HG03460 (cell line): Measurements from ENCODE around the gene PLXNA4.

ENCODE experiments used
- ATAC-seq: cut with Tn5 transposase; IDR thresholded peaks from one replicate; pipeline ENCODE4 v1.9.1; 2021; ENCODE audit not compliant: unreplicated experiment

Gene PLXNA4

GRCh38 chr7:132446260-132446659 lies 130.0 kb downstream of the PLXNA4 start:
- ATAC-seq = no peak

- no peak for ATAC-seq
Observed at GRCh38 chr7:132443761-132444520, 132.3 kb downstream of the PLXNA4 start.

GRCh38 chr7:132441935-132442334 lies 134.3 kb downstream of the PLXNA4 start:
- no peak for ATAC-seq

GRCh38 chr7:132440151-132440550 lies 136.1 kb downstream of the PLXNA4 start:
- ATAC-seq = no peak

GRCh38 chr7:132438926-132439325 lies 137.3 kb downstream of the PLXNA4 start:
- ATAC-seq = no peak

GRCh38 chr7:132437730-132438129 lies 138.5 kb downstream of the PLXNA4 start:
- ATAC-seq = no peak

- ATAC-seq = no peak
Observed at GRCh38 chr7:132436121-132436520, 140.1 kb downstream of the PLXNA4 start.

GRCh38 chr7:132435016-132435990 lies 141.0 kb downstream of the PLXNA4 start:
- ATAC-seq = no peak

GRCh38 chr7:132434041-132434440 lies 142.2 kb downstream of the PLXNA4 start:
- no peak for ATAC-seq

GRCh38 chr7:132433301-132433700 lies 143.0 kb downstream of the PLXNA4 start:
- no peak for ATAC-seq

GRCh38 chr7:132430861-132431822 lies 145.1 kb downstream of the PLXNA4 start:
- ATAC-seq = no peak

- ATAC-seq = no peak
Observed at GRCh38 chr7:132430041-132430855, 146.0 kb downstream of the PLXNA4 start.

- ATAC-seq = no peak
Observed at GRCh38 chr7:132429181-132429580, 147.1 kb downstream of the PLXNA4 start.

- no peak for ATAC-seq
Observed at GRCh38 chr7:132428247-132428919, 147.9 kb downstream of the PLXNA4 start.

GRCh38 chr7:132425942-132426341 lies 150.3 kb downstream of the PLXNA4 start:
- no peak for ATAC-seq

GRCh38 chr7:132424821-132425724 lies 151.2 kb downstream of the PLXNA4 start:
- ATAC-seq = no peak

- no peak for ATAC-seq
Observed at GRCh38 chr7:132424277-132424676, 152.0 kb downstream of the PLXNA4 start.

- ATAC-seq = no peak
Observed at GRCh38 chr7:132423594-132424200, 152.6 kb downstream of the PLXNA4 start.
